Measurements from ENCODE around the gene BICRA.

The BICRA gene

DNA sequence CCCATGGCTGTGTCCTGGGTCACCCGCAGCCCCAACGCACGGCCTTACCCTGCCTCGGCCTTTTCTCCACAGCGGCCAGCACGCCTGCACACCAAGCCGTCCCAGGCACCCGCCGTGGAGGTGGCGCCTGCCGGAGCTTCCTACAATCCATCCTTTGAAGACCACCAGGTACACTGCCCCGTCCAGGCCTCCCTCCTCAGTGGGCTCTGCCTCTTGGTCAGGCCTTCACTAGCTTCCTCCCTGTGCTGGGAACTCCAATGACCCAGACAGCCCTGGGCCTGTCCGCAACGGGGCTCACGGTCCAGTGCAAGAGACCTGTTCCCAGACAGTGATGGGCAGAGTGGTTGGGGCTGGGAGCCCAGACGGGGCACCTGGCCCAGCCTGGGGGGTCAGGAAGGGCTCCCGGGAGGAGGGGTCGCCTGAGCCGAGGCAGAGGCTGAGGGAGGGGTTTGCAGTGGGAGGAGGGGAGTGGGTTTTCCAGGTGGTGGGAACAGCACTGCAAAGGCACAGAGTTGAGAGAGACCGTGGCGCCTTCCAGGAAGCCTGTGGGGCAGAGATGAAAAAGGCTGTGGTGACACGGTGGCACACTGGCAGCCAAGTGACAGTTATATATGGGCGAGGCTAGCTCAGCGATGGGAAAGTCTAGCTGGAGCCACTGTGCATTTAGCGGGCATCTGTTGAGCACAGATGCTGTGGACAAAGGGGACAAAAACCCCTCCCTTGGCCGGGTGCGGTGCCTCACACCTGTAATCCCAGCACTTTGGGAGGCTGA, 143.7 kb downstream of the BICRA start:
- no peak for DNase-seq (ENCODE audit: low read depth)
